Stimulated activated CD4-positive, alpha-beta T cell treated with anti-CD3 and anti-CD28 coated beads, Interleukin-2, amount 100 ng/mL, for 24 hours (primary cell): ENCODE results near the gene PDCL2.
"Not testable (repeated sequence)": the region's sequence is repeated elsewhere in the genome, so short reads cannot be mapped to it uniquely, and the experiment has no call there.

Experiments
- DNase-seq, 2 donors: peaks; one replicate each; pipeline ENCODE4 v3.0.0-alpha.2; 2020

PDCL2 gene

GRCh38 chr4:55592014-55592413 lies at the start of gene PDCL2:
Gene PDCL2 (minus strand): TSS chr4:55592245. CDS start chr4:55592109, 136 bp downstream.
- DNase-seq: no peak

- no peak for DNase-seq
These were observed 45.3 kb upstream of the PDCL2 start for GRCh38 chr4:55637272-55637820.

- DNase-seq: no peak
These were observed 44.6 kb upstream of the PDCL2 start for GRCh38 chr4:55636656-55636999.

GRCh38 chr4:55635741-55636655 lies 44.0 kb upstream of the PDCL2 start, which contains the start of gene NMU:
Gene NMU (minus strand): TSS chr4:55636298. CDS start chr4:55636192, 106 bp downstream.
- peak in 1 of 2 donors; percentile 63 for DNase-seq

GRCh38 chr4:55635282-55635681 lies 43.2 kb upstream of the PDCL2 start:
- DNase-seq: no peak

- no peak for DNase-seq
These were observed 42.5 kb upstream of the PDCL2 start for GRCh38 chr4:55634417-55635128.

- no peak for DNase-seq
These were observed 41.9 kb upstream of the PDCL2 start for GRCh38 chr4:55633903-55634302.

GRCh38 chr4:55625835-55626234 lies 33.8 kb upstream of the PDCL2 start:
- DNase-seq: no peak

GRCh38 chr4:55624063-55624462 lies 32.0 kb upstream of the PDCL2 start:
- DNase-seq: not testable (repeated sequence)

GRCh38 chr4:55618546-55619143 lies 26.6 kb upstream of the PDCL2 start:
- DNase-seq: no peak

GRCh38 chr4:55617587-55618197 lies 25.6 kb upstream of the PDCL2 start:
- DNase-seq: no peak

GRCh38 chr4:55615008-55615407 lies 23.0 kb upstream of the PDCL2 start:
- DNase-seq: no peak

GRCh38 chr4:55613621-55614020 lies 21.6 kb upstream of the PDCL2 start:
- DNase-seq: no peak

- DNase-seq: no peak
These were observed 20.3 kb upstream of the PDCL2 start for GRCh38 chr4:55612341-55612740.

GRCh38 chr4:55611358-55612059 lies 19.5 kb upstream of the PDCL2 start:
- no peak for DNase-seq

- DNase-seq: no peak
These were observed 18.3 kb upstream of the PDCL2 start for GRCh38 chr4:55610381-55610780.

GRCh38 chr4:55609393-55609866 lies 17.4 kb upstream of the PDCL2 start:
- DNase-seq: no peak

GRCh38 chr4:55608591-55608990 lies 16.5 kb upstream of the PDCL2 start:
- no peak for DNase-seq

- DNase-seq: no peak
These were observed 13.0 kb upstream of the PDCL2 start for GRCh38 chr4:55604996-55605395.

- no peak for DNase-seq
These were observed 8.6 kb upstream of the PDCL2 start for GRCh38 chr4:55600640-55601039.

- DNase-seq: no peak
These were observed 6.6 kb upstream of the PDCL2 start for GRCh38 chr4:55598641-55599040.

GRCh38 chr4:55588160-55588559 lies 3.9 kb downstream of the PDCL2 start:
- no peak for DNase-seq
